GM13976 (cell line): ENCODE results near the gene APLN.

Experiments
- DNase-seq: peaks from one replicate; pipeline ENCODE4 v3.0.0; 2012; ENCODE audit warnings: low spot score
- in situ Hi-C: fragments of 300-500 bp; cut with MboI; formaldehyde crosslinking; loops from one replicate; pipeline ENCODE4 v1.12.0; 2022; ENCODE audit warnings: low sequenced_read_pairs, mixed read lengths, inconsistent platforms; ENCODE audit not compliant: unreplicated experiment
- TF ChIP-seq, protein P1 (sequence below): IDR thresholded peaks from 2 replicates; pipeline ENCODE4 v1.5.1; 2012; ENCODE audit warnings: borderline replicate concordance, mild to moderate bottlenecking; ENCODE audit not compliant: insufficient read depth; ENCODE audit errors: extremely low read depth, missing control alignments, control extremely low read depth

The APLN gene

GRCh38 chrX:129655547-129656249 is 942 bp upstream of the APLN start:
- in situ Hi-C loops: no loop called here
- TF ChIP-seq, protein P1, sequence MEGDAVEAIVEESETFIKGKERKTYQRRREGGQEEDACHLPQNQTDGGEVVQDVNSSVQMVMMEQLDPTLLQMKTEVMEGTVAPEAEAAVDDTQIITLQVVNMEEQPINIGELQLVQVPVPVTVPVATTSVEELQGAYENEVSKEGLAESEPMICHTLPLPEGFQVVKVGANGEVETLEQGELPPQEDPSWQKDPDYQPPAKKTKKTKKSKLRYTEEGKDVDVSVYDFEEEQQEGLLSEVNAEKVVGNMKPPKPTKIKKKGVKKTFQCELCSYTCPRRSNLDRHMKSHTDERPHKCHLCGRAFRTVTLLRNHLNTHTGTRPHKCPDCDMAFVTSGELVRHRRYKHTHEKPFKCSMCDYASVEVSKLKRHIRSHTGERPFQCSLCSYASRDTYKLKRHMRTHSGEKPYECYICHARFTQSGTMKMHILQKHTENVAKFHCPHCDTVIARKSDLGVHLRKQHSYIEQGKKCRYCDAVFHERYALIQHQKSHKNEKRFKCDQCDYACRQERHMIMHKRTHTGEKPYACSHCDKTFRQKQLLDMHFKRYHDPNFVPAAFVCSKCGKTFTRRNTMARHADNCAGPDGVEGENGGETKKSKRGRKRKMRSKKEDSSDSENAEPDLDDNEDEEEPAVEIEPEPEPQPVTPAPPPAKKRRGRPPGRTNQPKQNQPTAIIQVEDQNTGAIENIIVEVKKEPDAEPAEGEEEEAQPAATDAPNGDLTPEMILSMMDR: peak; percentile 12
- no peak for DNase-seq

- in situ Hi-C loops: no loop called here
- DNase-seq: peak; percentile 44
- TF ChIP-seq, protein P1: no peak
Measured at GRCh38 chrX:129653971-129654651, 645 bp downstream of the APLN start.

- TF ChIP-seq, protein P1: no peak
- in situ Hi-C loops: no loop called here
- DNase-seq: no peak
Measured at GRCh38 chrX:129653181-129653970, 1.4 kb downstream of the APLN start.

GRCh38 chrX:129652565-129653169 is 2.1 kb downstream of the APLN start:
- in situ Hi-C loops: no loop called here
- DNase-seq: no peak
- TF ChIP-seq, protein P1: no peak

- TF ChIP-seq, protein P1: no peak
- in situ Hi-C loops: no loop called here
Measured at GRCh38 chrX:129651756-129652564, 2.8 kb downstream of the APLN start.

More at GRCh38 chrX:129651756-129652564, 2.8 kb downstream of the APLN start:
- no peak for DNase-seq
